HepG2 (cell line): ENCODE data around the gene LHPP. TPM values are rescaled to one million over a fixed set of nuclear protein-coding genes. Genes with fewer than 3 reads are reported as not detected.

ENCODE experiments used
- ATAC-seq: fragments of 200-7000 bp; cut with Tn5 transposase; 3 replicates; pipeline ENCODE4 v1.9.1; 2020; ENCODE audit warnings: mild to moderate bottlenecking, moderate library complexity
- BruUV-seq: library from RNA; stranded (reverse); fragments of 400-500 nt; replicated peaks from 2 replicates; lab custom pipeline; 2021; lab: Mats Ljungman, UMichigan
- CTCF ChIA-PET: fragments of 300-600 bp; formaldehyde crosslinking; extraction: SDS; loops from one replicate; lab custom pipeline; 2021; ENCODE audit warnings: low total read pairs, inconsistent platforms, low intra/inter-chr PET ratio; lab: Yijun Ruan, JAX
- POLR2A ChIA-PET: fragments of 350-600 bp; sonication (Branson Sonifier 250); formaldehyde crosslinking; loops from one replicate; lab custom pipeline; 2020; ENCODE audit warnings: antibody characterized with exemption, inconsistent platforms; lab: Yijun Ruan, JAX
- DNase-seq: peaks from one replicate; pipeline ENCODE4 v3.0.0-alpha.2; 2015; ENCODE audit warnings: low spot score
- FAIRE-seq: peaks from 3 replicates; lab custom pipeline; 2011; peaks lifted over from hg19 to GRCh38; lab: Jason Lieb, UNC
- H2AFZ ChIP-seq: one replicate; pipeline ENCODE4 v1.6.1; 2011; ENCODE audit warnings: low read length, inconsistent platforms
- H3K27ac ChIP-seq: fragments of 300-600 bp; 3 replicates; pipeline ENCODE4 v1.8.0; 2011; ENCODE audit warnings: mixed run types, mild to moderate bottlenecking, mixed read lengths, low read length, inconsistent platforms; ENCODE audit not compliant: insufficient read depth; ENCODE audit errors: extremely low read length
- H3K27me3 ChIP-seq, 2 experiments: fragments of 200-600 bp in 1 of 2; 2 replicates in 1 of 2; 3 replicates in 1 of 2; pipeline versions ENCODE4 v1.6.0 to v1.8.0; 2011; ENCODE audit warnings: low read length in 2 of 2, mild to moderate bottlenecking in 2 of 2, moderate library complexity in 2 of 2, inconsistent platforms in 1 of 2; ENCODE audit not compliant: insufficient read depth in 2 of 2, control insufficient read depth in 1 of 2
- H3K36me3 ChIP-seq, 2 experiments: fragments of 200-600 bp in 1 of 2; replicated peaks in 1 of 2; 2 replicates in 1 of 2; 3 replicates in 1 of 2; pipeline versions ENCODE4 v1.5.1 to v1.8.0; 2011; ENCODE audit warnings: low read length in 2 of 2, inconsistent platforms in 1 of 2; ENCODE audit not compliant: insufficient read depth in 2 of 2, control insufficient read depth in 1 of 2
- H3K4me1 ChIP-seq: 2 replicates; pipeline ENCODE4 v1.5.1; 2012; ENCODE audit warnings: low read length, inconsistent platforms; ENCODE audit not compliant: insufficient read depth
- H3K4me2 ChIP-seq: 2 replicates; pipeline ENCODE4 v1.6.0; 2011; ENCODE audit warnings: low read depth, low read length, inconsistent platforms
- H3K4me3 ChIP-seq, 3 experiments: fragments of 200-600 bp in 1 of 3; sonication (generic), shearing (Covaris generic) in 1 of 3; replicated peaks in 1 of 3; 2 replicates each; pipeline ENCODE4 v1.5.1; 2011 to 2016; ENCODE audit warnings: low read length in 3 of 3, inconsistent platforms in 2 of 3, low read depth in 2 of 3, mild to moderate bottlenecking in 2 of 3, control low read depth in 1 of 3, mixed read lengths in 1 of 3; ENCODE audit not compliant: insufficient read depth in 1 of 3
- H3K79me2 ChIP-seq: one replicate; pipeline ENCODE4 v1.6.1; 2011; ENCODE audit warnings: low read length, inconsistent platforms; ENCODE audit not compliant: insufficient read depth
- H3K9ac ChIP-seq: 2 replicates; pipeline ENCODE4 v1.6.0; 2011; ENCODE audit warnings: mild to moderate bottlenecking, low read depth, low read length, inconsistent platforms; ENCODE audit not compliant: insufficient read depth
- H3K9me3 ChIP-seq: 2 replicates; pipeline ENCODE4 v1.5.1; 2012; ENCODE audit warnings: mild to moderate bottlenecking, low read length
- H4K20me1 ChIP-seq: 2 replicates; pipeline ENCODE4 v1.6.0; 2011; ENCODE audit warnings: inconsistent platforms, mild to moderate bottlenecking, low read length, moderate library complexity; ENCODE audit not compliant: insufficient read depth
- HOXA3 ChIP-seq: sonication (generic); formaldehyde crosslinking; IDR thresholded peaks from 2 replicates; pipeline ENCODE4 v1.5.0; 2020; ENCODE audit warnings: missing genetic modification reagents
- ONECUT2 ChIP-seq: sonication (generic); formaldehyde crosslinking; IDR thresholded peaks from 2 replicates; pipeline ENCODE4 v1.4.0; 2020; ENCODE audit warnings: missing genetic modification reagents
- PITX1 ChIP-seq: sonication (generic); formaldehyde crosslinking; IDR thresholded peaks from 2 replicates; pipeline ENCODE4 v1.5.1; 2020; ENCODE audit warnings: mild to moderate bottlenecking, missing genetic modification reagents
- REL ChIP-seq: sonication (generic); formaldehyde crosslinking; conservative IDR thresholded peaks from 2 replicates; pipeline ENCODE4 v1.8.0; 2022; ENCODE audit warnings: mild to moderate bottlenecking, missing genetic modification reagents, moderate library complexity
- SALL1 ChIP-seq: sonication (generic); formaldehyde crosslinking; IDR thresholded peaks from 2 replicates; pipeline ENCODE4 v1.8.0; 2022; ENCODE audit warnings: mild to moderate bottlenecking, missing genetic modification reagents
- SNAPC5 ChIP-seq: sonication (generic); formaldehyde crosslinking; IDR thresholded peaks from 2 replicates; pipeline ENCODE4 v1.8.1; 2023; ENCODE audit warnings: mild to moderate bottlenecking, missing genetic modification reagents, borderline replicate concordance
- ZC3H4 ChIP-seq: sonication (generic); formaldehyde crosslinking; IDR thresholded peaks from 2 replicates; pipeline ENCODE4 v1.4.0; 2020; ENCODE audit warnings: missing genetic modification reagents, borderline replicate concordance
- ZNF609 ChIP-seq: sonication (generic); formaldehyde crosslinking; IDR thresholded peaks from 2 replicates; pipeline ENCODE4 v1.4.0; 2020; ENCODE audit warnings: mild to moderate bottlenecking, missing genetic modification reagents, borderline replicate concordance
- ZNF644 ChIP-seq: IDR thresholded peaks from 2 replicates; pipeline ENCODE4 v1.6.1; 2016; ENCODE audit warnings: low read depth
- WGBS: methylation state at CpG from one replicate; pipeline ENCODE4 v1.1.6; 2017; ENCODE audit warnings: low lambda C conversion rate; 5-methylcytosine and 5-hydroxymethylcytosine counted together
- in situ Hi-C: cut with HindIII; loops from 2 replicates; pipeline ENCODE4 v1.10.0; 2017; ENCODE audit warnings: low pct_unique_long_range_greater_than_20kb; ENCODE audit not compliant: extremely low pct_ligation_motif_present
- intact Hi-C: fragments of 100-400 bp; cut with micrococcal nuclease; formaldehyde crosslinking; loops from one replicate; pipeline ENCODE4 v1.10.0; 2022; ENCODE audit not compliant: unreplicated experiment
- polyA plus RNA-seq, 8 experiments: library from polyadenylated mRNA; depleted of rRNA in 3 of 8; stranded (reverse) in 7 of 8; unstranded in 1 of 8; fragments of >200 nt; fragmentation: Illumina TruSeq in 4 of 8; extraction: Trizol in 4 of 8; gene quantifications; 2 replicates each; pipeline versions ENCODE4 v1.2.1 to v1.2.3, GENCODE V29; 2011 to 2016; ENCODE audit warnings: low read depth in 4 of 8, missing spikeins in 1 of 8, mixed read lengths in 1 of 8; ENCODE audit not compliant: insufficient read depth in 1 of 8
- total RNA-seq, 5 experiments: library from RNA; depleted of rRNA; stranded (reverse); fragments of >200 nt; fragmentation: Illumina TruSeq; extraction: Trizol; gene quantifications; 2 replicates each; pipeline ENCODE4 v1.2.3, GENCODE V29; 2016; ENCODE audit warnings: low read depth in 1 of 5

Gene LHPP
- total and polyA plus RNA-seq, 2 of the 13 experiments (the other 11 are each of a cell fraction or from before 2014, with no cell fraction given), result 5.2 to 13.1 TPM

- no peak for TF ChIP-seq ZNF609
- no peak for TF ChIP-seq PITX1 (CRISPR knock-in tag)
- TF ChIP-seq, all 625 proteins: peak for 0
These were observed 162.4 kb downstream of the LHPP start (continued) for GRCh38 chr10:124624006-124624405.

- no TSS peak for BruUV-seq
- intact Hi-C loops, result no loop called here
- Histone ChIP-seq H3K79me2 (no peaks in the 10 kb centered on the region), H4K20me1 (no peaks in the 10 kb centered on the region), H3K27ac (no peak overlapping the region), H3K9ac (no peak overlapping the region), H3K36me3 (peaks cover 7 to 11% of the 10 kb centered on the region in 2 experiments; a peak in 4 of 5 replicates), H3K4me1 (no peaks in the 10 kb centered on the region), H3K4me2 (no peak overlapping the region), H3K27me3 (no peaks in the 10 kb centered on the region), H2AFZ (no peak overlapping the region), H3K9me3 (no peaks in the 10 kb centered on the region)
- FAIRE-seq (no peak), DNase-seq (no peak), ATAC-seq (no peak)
- POLR2A ChIA-PET, result no interaction called here
- WGBS, result 93% methylated on average over 3 of the region's 9 CpGs
- no peak for TF ChIP-seq SALL1
- TF ChIP-seq ZNF644, result no peak
- no peak for TF ChIP-seq REL (CRISPR knock-in tag)
- TF ChIP-seq ONECUT2 (CRISPR knock-in tag), result no peak
- no peak for TF ChIP-seq ZC3H4 (CRISPR knock-in tag)
- no peak for TF ChIP-seq HOXA3 (CRISPR knock-in tag)
- TF ChIP-seq SNAPC5 (CRISPR knock-in tag), result no peak
- TF ChIP-seq, all 625 proteins: peak for 0
- in situ Hi-C loops, result no loop called here
- CTCF ChIA-PET, result no interaction called here
- no peak overlapping the region for H3K4me3 ChIP-seq
These were observed 162.8 kb downstream of the LHPP start for GRCh38 chr10:124624466-124624865.
